ENCODE data around the gene CCDC71L.

Gene CCDC71L

GRCh38 chr7:106625678-106626301, 35.2 kb downstream of the CCDC71L start:
- no peak for DNase-seq (ENCODE audit: low spot score)

GRCh38 chr7:106623853-106624252, 37.1 kb downstream of the CCDC71L start:
- peak; percentile 46 for DNase-seq (ENCODE audit: low spot score)

GRCh38 chr7:106623315-106623660, 37.7 kb downstream of the CCDC71L start:
- no peak for DNase-seq (ENCODE audit: low spot score)

GRCh38 chr7:106622654-106623314, 38.2 kb downstream of the CCDC71L start:
- DNase-seq (ENCODE audit: low spot score) = no peak

- DNase-seq (ENCODE audit: low spot score) = no peak
Measured at GRCh38 chr7:106621393-106622132, 39.4 kb downstream of the CCDC71L start.

DNA sequence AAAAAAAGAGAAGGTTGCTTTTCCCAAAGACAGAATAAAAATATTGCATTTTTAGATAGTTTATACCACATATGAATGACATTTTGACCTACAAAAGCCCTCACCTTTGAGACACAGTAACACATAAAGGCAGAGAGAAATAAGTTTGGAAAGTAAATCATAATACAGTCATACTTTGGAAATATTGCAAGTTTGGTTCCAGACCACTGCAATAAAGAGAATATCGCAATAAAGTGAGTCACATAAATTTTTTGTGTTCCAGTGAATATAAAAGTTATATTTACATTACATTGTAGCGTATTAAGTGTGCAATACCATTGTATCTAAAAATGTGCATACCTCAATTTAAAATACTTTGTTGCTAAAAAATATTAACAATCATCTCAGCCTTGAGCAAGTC, 40.3 kb downstream of the CCDC71L start:
- DNase-seq (ENCODE audit: low spot score) = no peak

- DNase-seq (ENCODE audit: low spot score) = no peak
Measured at GRCh38 chr7:106620034-106620433, 40.9 kb downstream of the CCDC71L start.

GRCh38 chr7:106619213-106619612, 41.7 kb downstream of the CCDC71L start:
- no peak for DNase-seq (ENCODE audit: low spot score)

DNA sequence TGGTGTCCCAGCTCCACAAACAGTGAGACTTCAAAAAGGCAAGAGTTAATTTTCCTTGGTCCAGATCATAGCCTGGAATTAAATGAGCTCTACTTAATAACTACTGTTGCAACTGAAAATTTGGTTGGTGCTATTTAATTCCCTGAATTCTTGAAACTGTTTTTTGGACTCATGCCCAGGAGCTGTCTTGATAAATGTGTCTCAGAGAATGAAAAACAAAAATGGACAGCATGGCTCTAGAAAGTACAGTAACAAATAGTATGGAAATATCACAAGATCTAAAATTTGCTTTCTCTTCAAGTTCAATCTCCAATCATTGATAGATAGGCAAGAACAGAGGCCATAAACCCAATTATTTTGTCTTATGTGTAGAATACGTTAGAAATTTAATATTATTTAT, 42.5 kb downstream of the CCDC71L start:
- DNase-seq (ENCODE audit: low spot score) = no peak

DNA sequence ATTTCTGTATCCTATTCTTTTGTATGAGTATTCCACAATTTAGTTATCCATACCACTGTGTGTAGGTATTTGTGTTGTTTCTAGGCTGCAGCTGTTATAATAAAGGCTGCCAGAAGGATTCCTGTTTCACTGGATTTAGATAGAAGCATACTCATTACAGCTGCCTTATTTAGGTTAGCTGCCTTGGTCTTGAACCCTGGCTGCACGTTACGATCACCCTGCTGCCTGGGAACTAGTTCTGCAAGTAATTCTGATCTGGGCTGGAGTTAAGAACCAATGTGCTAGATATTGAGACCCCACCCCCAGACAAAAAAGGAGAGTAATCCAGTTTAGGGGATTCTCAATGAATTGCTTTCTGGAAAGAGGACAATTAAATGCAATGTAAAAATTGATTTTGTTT, 43.1 kb downstream of the CCDC71L start:
- DNase-seq (ENCODE audit: low spot score) = no peak

GRCh38 chr7:106616708-106617051, 44.3 kb downstream of the CCDC71L start:
- DNase-seq (ENCODE audit: low spot score) = no peak

DNA sequence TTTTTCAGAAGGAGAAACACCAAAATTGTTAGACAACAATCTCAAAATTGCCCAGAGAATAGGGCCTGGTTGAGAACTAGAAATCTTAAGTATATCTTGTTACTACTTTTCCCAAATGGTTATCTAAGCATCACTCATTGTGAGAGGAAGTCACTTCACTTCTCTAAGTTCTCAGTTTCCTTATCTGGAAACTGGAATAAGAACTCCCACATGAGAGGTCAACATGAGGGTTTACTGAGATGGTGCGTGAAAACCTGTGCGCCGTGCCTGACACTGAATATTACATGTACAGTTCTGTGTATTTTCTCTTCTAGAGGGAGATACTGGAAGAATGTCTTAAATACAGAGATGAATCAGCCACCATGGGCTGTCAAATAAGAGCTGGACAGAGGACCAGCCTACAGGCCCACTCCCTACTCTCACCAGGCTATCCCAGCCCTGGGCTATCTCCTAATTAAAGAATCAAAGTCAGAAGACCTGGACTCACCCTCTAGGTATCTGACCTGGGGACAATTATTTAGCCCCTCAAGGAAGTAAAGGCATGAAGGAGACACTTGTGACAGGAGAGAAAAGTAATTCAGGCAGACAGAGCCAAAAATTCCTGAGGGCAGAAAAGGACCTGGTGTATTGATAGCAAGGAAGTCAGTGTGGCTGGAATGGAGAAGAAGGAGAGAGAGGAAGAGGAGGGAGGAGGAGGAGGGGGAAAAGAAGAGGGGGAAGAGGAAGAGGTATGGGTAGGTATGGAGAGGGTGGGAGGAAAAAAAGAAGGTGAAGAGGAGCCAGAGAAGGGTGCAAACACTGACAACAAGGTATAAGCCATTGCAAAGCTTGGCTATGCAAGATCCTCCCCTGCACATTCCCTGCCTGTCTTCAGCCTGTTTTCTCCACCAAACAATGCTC, 44.9 kb downstream of the CCDC71L start:
- no peak for DNase-seq (ENCODE audit: low spot score)

DNA sequence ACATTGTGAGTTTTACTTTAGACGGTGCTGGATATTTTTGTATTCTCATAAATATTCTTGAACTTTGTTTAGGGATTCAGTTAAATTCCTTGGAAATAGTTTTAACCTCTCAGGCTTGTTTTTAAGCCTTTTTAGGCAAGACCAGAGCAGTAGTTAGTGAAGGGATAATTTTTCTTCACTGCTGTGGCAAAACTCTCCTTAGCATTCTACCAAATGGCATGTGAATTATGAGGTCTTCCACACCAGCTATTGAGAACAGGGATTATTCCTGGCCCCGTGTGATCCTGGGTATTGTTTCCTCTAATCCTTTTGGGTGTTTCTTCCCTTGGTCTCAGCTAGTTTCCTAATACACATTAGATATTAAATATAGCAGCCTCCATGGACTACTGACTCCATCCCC, 46.2 kb downstream of the CCDC71L start:
- no peak for DNase-seq (ENCODE audit: low spot score)

DNA sequence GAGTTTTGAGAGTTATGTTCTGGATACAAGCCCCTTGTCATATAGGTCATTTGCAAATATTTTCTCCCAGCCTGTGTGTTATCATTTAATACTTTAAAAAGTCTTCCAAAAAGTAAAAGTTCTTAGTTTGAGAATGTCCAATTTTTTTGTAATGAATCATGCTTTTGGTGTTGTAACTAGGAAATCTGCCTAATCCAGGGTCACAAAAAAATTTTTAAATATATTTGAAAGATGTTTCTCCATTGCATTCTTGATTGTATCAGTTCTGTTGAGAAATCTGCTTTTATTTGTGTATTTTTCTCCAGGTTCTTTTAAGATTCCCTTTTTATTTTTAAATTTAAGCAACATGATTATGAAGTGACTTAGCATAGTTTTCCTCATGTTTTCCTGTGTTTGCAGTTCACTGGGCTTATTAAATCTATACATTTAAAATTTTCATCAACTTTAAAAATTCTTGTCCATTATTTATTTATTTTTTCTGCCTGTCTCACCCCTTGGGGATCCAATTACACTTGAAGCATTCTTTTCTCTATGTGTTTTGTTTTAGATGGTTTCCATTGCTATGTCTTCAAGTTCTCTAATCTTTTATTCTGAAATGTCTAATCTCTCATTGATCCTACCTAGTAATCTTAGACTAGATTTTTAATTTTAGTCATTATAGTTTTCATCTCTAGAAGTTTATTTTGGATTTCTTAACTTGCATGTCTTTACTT, 47.0 kb downstream of the CCDC71L start:
- DNase-seq (ENCODE audit: low spot score) = no peak

DNA sequence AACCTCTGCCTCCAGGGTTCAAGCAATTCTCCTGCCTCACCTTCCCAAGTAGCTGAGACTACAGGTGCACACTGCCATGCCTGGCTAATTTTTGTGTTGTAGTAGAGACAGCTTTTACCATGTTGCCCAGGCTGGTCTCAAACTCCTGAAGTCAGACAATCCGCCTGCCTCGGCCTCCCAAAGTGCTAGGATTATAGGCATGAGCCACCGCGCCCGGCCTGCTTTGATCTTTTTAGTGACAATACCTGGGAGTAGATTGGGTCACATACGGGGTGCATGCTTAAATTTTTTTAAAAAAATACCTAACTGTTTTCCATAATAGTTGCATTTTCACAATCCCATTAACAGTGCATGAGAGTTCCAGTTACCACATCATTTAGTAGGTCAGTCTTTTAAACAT, 47.7 kb downstream of the CCDC71L start:
- no peak for DNase-seq (ENCODE audit: low spot score)

DNA sequence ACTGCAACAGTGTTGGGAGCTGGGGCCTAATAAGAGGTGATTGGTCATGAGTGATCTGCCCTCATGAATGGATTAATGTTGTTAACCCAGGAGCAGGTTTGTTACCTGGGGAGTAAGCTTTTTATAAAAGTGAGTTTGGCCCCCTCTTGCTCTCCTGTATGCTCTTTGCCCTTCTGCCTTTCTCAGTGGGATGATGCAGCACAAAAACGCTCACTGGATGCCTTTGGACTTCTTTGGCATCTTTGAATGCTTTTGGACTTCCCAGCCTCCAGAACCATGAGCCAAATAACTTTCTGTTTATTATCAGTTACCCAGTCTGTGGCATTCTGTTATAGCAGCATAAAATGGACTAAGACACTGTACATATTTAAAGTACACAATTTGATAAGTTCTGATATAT, 48.5 kb downstream of the CCDC71L start:
- no peak for DNase-seq (ENCODE audit: low spot score)

DNA sequence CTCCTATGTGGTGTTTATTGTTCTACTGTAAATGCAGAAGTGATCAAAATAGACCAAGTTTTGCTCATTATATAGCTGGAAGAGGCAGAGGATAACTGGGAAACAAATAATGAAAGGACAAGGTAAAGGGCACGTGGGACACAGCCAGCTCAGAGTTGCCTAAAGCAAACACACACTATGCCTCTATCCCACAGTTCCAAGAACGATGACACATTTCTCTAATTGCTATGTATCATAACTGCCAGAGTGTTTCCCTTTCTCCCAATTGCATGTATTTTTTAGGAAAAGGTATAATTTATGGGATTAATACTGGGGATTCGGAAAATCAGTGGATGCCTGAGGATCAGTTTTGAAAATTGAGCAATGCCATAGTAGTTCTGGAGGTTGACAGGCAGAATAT, 49.0 kb downstream of the CCDC71L start:
- DNase-seq (ENCODE audit: low spot score) = no peak

DNA sequence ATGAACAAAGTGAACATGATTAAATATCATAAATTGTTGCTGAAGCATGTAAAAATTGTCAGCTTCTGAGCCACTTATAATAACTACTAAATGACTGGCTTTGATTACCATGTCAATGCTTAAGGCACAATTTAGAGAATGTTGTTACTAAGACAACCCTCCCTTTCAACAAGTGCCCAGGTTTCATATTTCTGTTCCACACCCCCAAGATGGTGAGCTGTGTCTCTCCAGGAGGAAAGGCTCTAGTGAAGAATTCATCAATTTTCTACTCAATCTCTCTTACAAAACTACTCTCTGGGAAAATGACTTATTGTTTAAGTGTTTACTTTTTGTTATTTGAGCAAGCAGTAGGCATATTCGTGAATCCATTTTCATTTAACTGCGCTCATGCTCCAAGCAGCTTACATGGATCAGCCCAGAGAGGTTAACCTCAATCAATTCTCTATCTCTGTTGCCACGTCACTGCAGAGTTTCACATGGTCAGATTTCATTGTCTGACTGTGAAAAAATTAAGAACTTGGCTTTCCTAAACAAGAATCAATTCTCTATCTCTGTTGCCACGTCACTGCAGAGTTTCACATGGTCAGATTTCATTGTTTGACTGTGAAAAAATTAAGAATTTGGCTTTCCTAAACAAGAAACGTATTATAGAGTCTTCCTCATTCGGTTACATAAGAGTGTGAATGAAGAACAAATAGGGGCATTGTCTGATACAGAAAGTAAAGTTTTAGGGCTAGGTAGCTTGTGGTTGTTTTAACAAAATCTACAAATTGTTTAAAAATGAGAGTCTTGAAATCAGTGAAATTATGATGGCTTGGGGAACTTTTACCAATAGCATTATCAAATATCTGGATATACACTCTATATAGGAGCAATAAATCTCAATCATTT, 49.7 kb downstream of the CCDC71L start:
- DNase-seq (ENCODE audit: low spot score) = no peak

DNA sequence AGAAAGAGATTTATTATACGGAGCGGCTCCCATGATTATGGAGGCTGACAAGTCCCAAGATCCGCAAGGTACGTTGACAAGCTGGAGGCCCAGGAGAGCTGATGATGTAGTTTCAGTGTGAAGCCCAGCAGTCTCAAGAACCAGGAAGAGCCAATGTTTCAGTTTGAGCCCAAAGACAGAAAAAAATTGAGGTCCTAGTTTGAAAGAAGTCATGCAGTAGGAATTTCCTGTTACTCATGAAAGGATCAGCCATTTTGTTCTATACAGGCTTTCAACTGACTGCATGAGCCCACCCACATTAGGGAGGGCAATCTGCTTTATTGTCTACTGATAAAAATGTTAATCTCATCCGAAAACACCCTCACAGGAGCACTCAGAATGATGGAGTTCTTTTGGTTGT, 51.5 kb downstream of the CCDC71L start:
- DNase-seq (ENCODE audit: low spot score) = peak; percentile 37

- DNase-seq (ENCODE audit: low spot score) = no peak
Measured at GRCh38 chr7:106608661-106609060, 52.3 kb downstream of the CCDC71L start.

Measured in hepatic stellate cell (primary cell).